GM23248 (cell line): ENCODE data around the gene MRPL37. TPM values are rescaled to one million over a fixed set of nuclear protein-coding genes. Genes with fewer than 3 reads are reported as not detected.

Experiments used
- DNase-seq: peaks from one replicate; pipeline ENCODE4 v3.0.0-alpha.2; 2015
- H2AFZ ChIP-seq: fragments of 200-600 bp; sonication (generic); 2 replicates; pipeline ENCODE4 v1.6.1; 2016; ENCODE audit warnings: antibody characterized with exemption
- H3F3A ChIP-seq: fragments of 200-600 bp; sonication (generic); 2 replicates; pipeline ENCODE4 v1.6.1; 2016; ENCODE audit warnings: mild to moderate bottlenecking, antibody characterized with exemption, mixed run types; ENCODE audit not compliant: insufficient read depth
- H3K27ac ChIP-seq: fragments of 200-600 bp; sonication (generic); 2 replicates; pipeline ENCODE4 v1.5.1; 2016; ENCODE audit warnings: mild to moderate bottlenecking
- H3K27me3 ChIP-seq: fragments of 200-600 bp; sonication (generic); replicated peaks from 2 replicates; pipeline ENCODE4 v1.6.1; 2016; ENCODE audit warnings: mild to moderate bottlenecking; ENCODE audit not compliant: insufficient read depth
- H3K36me3 ChIP-seq: fragments of 200-600 bp; sonication (generic); 2 replicates; pipeline ENCODE4 v1.6.1; 2016; ENCODE audit warnings: low read depth, mild to moderate bottlenecking
- H3K4me1 ChIP-seq: fragments of 200-600 bp; sonication (generic); 2 replicates; pipeline ENCODE4 v1.6.1; 2016; ENCODE audit warnings: mild to moderate bottlenecking; ENCODE audit not compliant: insufficient read depth
- H3K4me2 ChIP-seq: fragments of 200-600 bp; sonication (generic); one replicate; pipeline ENCODE4 v1.6.1; 2016; ENCODE audit warnings: mild to moderate bottlenecking; ENCODE audit not compliant: unreplicated experiment
- H3K4me3 ChIP-seq: fragments of 200-600 bp; sonication (generic); 2 replicates; pipeline ENCODE4 v1.5.1; 2016; ENCODE audit warnings: mild to moderate bottlenecking
- H3K79me2 ChIP-seq: fragments of 200-600 bp; sonication (generic); 2 replicates; pipeline ENCODE4 v1.6.1; 2016; ENCODE audit warnings: mild to moderate bottlenecking; ENCODE audit not compliant: insufficient read depth
- H3K9ac ChIP-seq: fragments of 200-600 bp; sonication (generic); 2 replicates; pipeline ENCODE4 v1.6.1; 2016; ENCODE audit warnings: mild to moderate bottlenecking
- H3K9me2 ChIP-seq: fragments of 200-600 bp; sonication (generic); 2 replicates; pipeline ENCODE4 v1.6.1; 2016; ENCODE audit warnings: mixed run types, mild to moderate bottlenecking, moderate library complexity; ENCODE audit not compliant: insufficient read depth
- H3K9me3 ChIP-seq: fragments of 200-600 bp; sonication (generic); one replicate; pipeline ENCODE4 v1.6.1; 2017; ENCODE audit warnings: low read depth
- H4K20me1 ChIP-seq: fragments of 200-600 bp; sonication (generic); 2 replicates; pipeline ENCODE4 v1.6.0; 2016; ENCODE audit not compliant: insufficient read depth
- EZH2 ChIP-seq: fragments of 200-600 bp; sonication (generic); IDR thresholded peaks from 2 replicates; pipeline ENCODE4 v1.6.1; 2018; ENCODE audit warnings: antibody characterized with exemption, mild to moderate bottlenecking; ENCODE audit not compliant: insufficient read depth, poor library complexity, severe bottlenecking
- EZH2phosphoT487 ChIP-seq: fragments of 200-600 bp; sonication (generic); IDR thresholded peaks from 2 replicates; pipeline ENCODE4 v1.6.1; 2018; ENCODE audit warnings: antibody characterized with exemption, moderate library complexity, mild to moderate bottlenecking, low read depth; ENCODE audit not compliant: insufficient read depth
- WGBS, 2 experiments: methylation state at CpG; one replicate each; pipeline ENCODE4 v1.1.6; 2015 to 2017; ENCODE audit warnings: low lambda C conversion rate in 2 of 2, low coverage in 1 of 2; ENCODE audit errors: missing lambda C conversion rate in 2 of 2; 5-methylcytosine and 5-hydroxymethylcytosine counted together
- in situ Hi-C: fragments of 300-500 bp; cut with MboI; formaldehyde crosslinking; loops from 2 replicates; pipeline ENCODE4 v1.15.0; 2020
- polyA plus RNA-seq: library from polyadenylated mRNA; unstranded; fragments of >200 nt; fragmentation: Nextera tagmentation; extraction: Ambion mirVana; gene quantifications from 2 replicates; pipeline ENCODE4 v1.2.1, GENCODE V29; 2016
- total RNA-seq: library from RNA; depleted of rRNA; stranded (reverse); fragments of >200 nt; shearing (Covaris generic); gene quantifications from 2 replicates; pipeline ENCODE4 v1.2.3, GENCODE V29; 2014

The MRPL37 gene
- total and polyA plus RNA-seq, 2 experiments from 2014 or later = 91.3 to 113 TPM

- in situ Hi-C loops = no loop called here
- no peak for DNase-seq
- Histone ChIP-seq H3F3A (peaks cover 20% of the 10 kb centered on the region), H3K79me2 (no peaks in the 10 kb centered on the region), H3K9me2 (no peaks in the 10 kb centered on the region), H2AFZ (no peak overlapping the region), H4K20me1 (no peaks in the 10 kb centered on the region), H3K36me3 (no peaks in the 10 kb centered on the region), H3K4me2 (no peak overlapping the region), H3K27me3 (no peaks in the 10 kb centered on the region), H3K4me3 (no peak overlapping the region), H3K9me3 (no peaks in the 10 kb centered on the region), H3K27ac (no peak overlapping the region), H3K9ac (no peak overlapping the region), H3K4me1 (peaks cover 45% of the 10 kb centered on the region)
- WGBS, 2 experiments = 94 to 96% methylated on average over 12 of the region's 12 CpGs
- no peak for TF ChIP-seq EZH2phosphoT487
- no peak for TF ChIP-seq EZH2
Observed at GRCh38 chr1:54250670-54251069, 50.7 kb downstream of the MRPL37 start.

GRCh38 chr1:54252371-54252936 is 52.5 kb downstream of the MRPL37 start:
- H3K36me3 ChIP-seq = no peaks in the 10 kb centered on the region
- no peaks in the 10 kb centered on the region for H3K9me3 ChIP-seq
- no peak overlapping the region for H2AFZ ChIP-seq
- peaks cover 20% of the 10 kb centered on the region for H3F3A ChIP-seq
- in situ Hi-C loops = no loop called here
- TF ChIP-seq EZH2phosphoT487 (no peak), EZH2 (no peak)
- H3K9ac ChIP-seq = no peak overlapping the region
- no peak for DNase-seq
- H3K27me3 ChIP-seq = no peaks in the 10 kb centered on the region
- H4K20me1 ChIP-seq = no peaks in the 10 kb centered on the region
- H3K4me3 ChIP-seq = no peak overlapping the region
- H3K4me1 ChIP-seq = peaks cover 45% of the 10 kb centered on the region
- WGBS, 2 experiments = 93 to 95% methylated on average over 11 of the region's 11 CpGs
- no peak overlapping the region for H3K27ac ChIP-seq
- H3K4me2 ChIP-seq = no peak overlapping the region
- H3K79me2 ChIP-seq = 0 out of 2 replicates have a peak, but pooled peaks cover 3% of the 10 kb centered on the region
- H3K9me2 ChIP-seq = no peaks in the 10 kb centered on the region

- H3K4me2 ChIP-seq = peak overlapping the region; percentile 50
Observed at GRCh38 chr1:54253480-54253879, 53.5 kb downstream of the MRPL37 start.

GRCh38 chr1:54254055-54254454 is 54.1 kb downstream of the MRPL37 start:
- H4K20me1 ChIP-seq = no peaks in the 10 kb centered on the region

More at GRCh38 chr1:54253480-54253879, 53.5 kb downstream of the MRPL37 start:
- Histone ChIP-seq H3K9ac (peak overlapping the region; percentile 53), H4K20me1 (no peaks in the 10 kb centered on the region), H3K9me2 (no peaks in the 10 kb centered on the region), H3K4me1 (peaks cover 45% of the 10 kb centered on the region), H3K4me3 (no peak overlapping the region), H2AFZ (no peak overlapping the region), H3K36me3 (no peaks in the 10 kb centered on the region), H3K27me3 (no peaks in the 10 kb centered on the region), H3K79me2 (0 out of 2 replicates have a peak, but pooled peaks cover 4% of the 10 kb centered on the region), H3K9me3 (no peaks in the 10 kb centered on the region), H3F3A (peaks cover 20% of the 10 kb centered on the region), H3K27ac (peak overlapping the region; percentile 68)
- in situ Hi-C loops = no loop called here
- DNase-seq = peak; percentile 97
- 15 to 24% methylated on average over 5 of the region's 5 CpGs for WGBS, 2 experiments
- TF ChIP-seq EZH2 = no peak
- TF ChIP-seq EZH2phosphoT487 = no peak

More at GRCh38 chr1:54254055-54254454, 54.1 kb downstream of the MRPL37 start:
- Histone ChIP-seq H3K79me2 (0 out of 2 replicates have a peak, but pooled peaks cover 4% of the 10 kb centered on the region), H3K9me2 (no peaks in the 10 kb centered on the region), H3K4me3 (no peak overlapping the region), H3K4me2 (peak overlapping the region; percentile 34), H3F3A (peaks cover 20% of the 10 kb centered on the region), H3K27ac (peak overlapping the region; percentile 68), H3K4me1 (peaks cover 39% of the 10 kb centered on the region), H3K36me3 (no peaks in the 10 kb centered on the region), H3K27me3 (no peaks in the 10 kb centered on the region), H3K9me3 (no peaks in the 10 kb centered on the region), H3K9ac (peak overlapping the region; percentile 11; the same call in 1 of the 2 replicates), H2AFZ (no peak overlapping the region)
- 76 to 86% methylated on average over 10 of the region's 10 CpGs for WGBS, 2 experiments
- in situ Hi-C loops = no loop called here
- no peak for TF ChIP-seq EZH2
- no peak for TF ChIP-seq EZH2phosphoT487
- peak; percentile 31 for DNase-seq
